Measurements from ENCODE around the gene FAM3B. TPM values are rescaled to one million over a fixed set of nuclear protein-coding genes. Genes with fewer than 3 reads are reported as not detected.

FAM3B gene
- polyA plus RNA-seq, 10 donors = 0.24 to 0.58 (median 0.36) TPM

- no peak for DNase-seq
Observed at GRCh38 chr21:41317458-41317857, 857 bp downstream of the FAM3B start.

DNA sequence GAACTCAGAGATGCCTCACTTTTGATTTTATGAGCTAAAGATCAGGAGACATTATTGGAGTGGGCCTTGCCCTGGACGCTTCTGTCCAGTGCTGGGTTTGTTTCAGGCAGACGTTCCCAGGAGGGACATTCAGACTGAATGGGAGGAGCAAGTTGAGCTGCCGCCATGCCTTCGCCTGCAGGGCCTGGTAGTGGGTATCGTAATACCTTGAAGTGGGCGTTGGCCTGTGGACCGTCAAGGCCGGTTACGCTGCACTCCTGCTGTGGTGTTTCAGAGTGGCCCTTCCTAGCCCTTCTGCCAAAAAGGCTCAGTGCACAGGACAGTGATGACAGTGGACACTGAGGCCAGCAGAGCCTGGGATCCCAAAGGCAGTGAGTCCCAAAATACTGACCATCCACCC, 1.6 kb downstream of the FAM3B start:
- DNase-seq = no peak

GRCh38 chr21:41319273-41319672, 2.7 kb downstream of the FAM3B start:
- DNase-seq = no peak

DNA sequence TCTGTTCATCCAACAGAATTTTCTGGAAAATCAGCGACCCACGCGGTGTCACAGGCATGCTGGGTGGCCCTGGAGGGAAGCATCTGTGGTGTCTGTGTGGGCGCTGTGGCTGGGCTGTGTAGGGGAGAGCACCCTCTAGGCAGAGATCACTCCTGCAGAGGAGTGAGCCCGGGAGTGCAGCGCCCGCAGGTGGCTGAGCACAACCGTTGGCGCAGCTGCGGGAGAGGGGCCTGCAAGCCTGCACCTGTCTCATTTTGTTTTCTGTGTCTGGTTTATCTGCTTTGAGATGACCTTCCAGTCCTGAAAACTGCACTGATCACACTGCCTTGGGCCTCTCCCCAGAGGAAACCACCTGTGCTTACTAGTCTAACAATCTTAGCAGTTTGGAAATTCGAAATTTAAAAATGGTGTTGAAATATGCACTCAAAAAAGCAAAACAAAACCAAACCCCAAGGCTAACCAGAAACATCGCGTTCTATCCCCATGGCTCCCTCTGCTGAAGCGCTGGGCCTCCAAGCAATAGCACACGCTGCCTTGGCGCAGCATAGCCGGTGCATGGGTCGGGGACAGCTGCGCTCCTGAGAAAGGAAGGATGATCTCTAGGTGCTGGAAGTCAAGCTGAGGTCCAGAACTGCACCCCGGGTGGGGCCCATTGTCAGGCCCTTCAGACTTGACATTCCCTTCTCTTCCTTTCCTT, 4.8 kb downstream of the FAM3B start:
- DNase-seq = no peak

DNA sequence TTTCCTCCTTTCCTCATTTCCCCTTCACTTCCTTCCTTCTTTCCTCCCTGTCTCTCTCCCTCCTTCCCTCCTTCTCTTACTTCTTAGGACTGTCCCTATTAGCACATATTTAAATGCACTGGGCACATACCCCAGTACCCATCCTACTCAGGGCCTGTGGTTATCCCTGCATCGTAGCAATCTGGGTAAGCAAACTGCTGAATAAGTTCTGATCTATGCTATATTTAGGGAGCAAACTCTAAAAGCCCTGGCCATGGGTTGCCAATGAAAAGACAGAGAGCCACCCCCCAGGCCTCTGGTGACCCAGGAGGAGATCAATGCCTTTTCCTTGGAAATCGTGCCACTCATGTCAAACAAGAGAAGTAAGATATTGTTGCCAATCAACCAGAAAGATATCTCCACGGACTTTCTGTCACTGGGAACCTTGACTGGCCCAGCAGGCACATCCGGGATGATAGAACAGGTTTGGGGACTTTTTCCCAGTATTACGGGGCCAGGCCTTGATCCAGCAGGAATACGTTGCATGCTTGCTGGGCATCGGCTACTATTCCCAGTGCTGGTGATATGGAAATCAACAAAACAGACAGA, 5.4 kb downstream of the FAM3B start:
- no peak for DNase-seq

DNA sequence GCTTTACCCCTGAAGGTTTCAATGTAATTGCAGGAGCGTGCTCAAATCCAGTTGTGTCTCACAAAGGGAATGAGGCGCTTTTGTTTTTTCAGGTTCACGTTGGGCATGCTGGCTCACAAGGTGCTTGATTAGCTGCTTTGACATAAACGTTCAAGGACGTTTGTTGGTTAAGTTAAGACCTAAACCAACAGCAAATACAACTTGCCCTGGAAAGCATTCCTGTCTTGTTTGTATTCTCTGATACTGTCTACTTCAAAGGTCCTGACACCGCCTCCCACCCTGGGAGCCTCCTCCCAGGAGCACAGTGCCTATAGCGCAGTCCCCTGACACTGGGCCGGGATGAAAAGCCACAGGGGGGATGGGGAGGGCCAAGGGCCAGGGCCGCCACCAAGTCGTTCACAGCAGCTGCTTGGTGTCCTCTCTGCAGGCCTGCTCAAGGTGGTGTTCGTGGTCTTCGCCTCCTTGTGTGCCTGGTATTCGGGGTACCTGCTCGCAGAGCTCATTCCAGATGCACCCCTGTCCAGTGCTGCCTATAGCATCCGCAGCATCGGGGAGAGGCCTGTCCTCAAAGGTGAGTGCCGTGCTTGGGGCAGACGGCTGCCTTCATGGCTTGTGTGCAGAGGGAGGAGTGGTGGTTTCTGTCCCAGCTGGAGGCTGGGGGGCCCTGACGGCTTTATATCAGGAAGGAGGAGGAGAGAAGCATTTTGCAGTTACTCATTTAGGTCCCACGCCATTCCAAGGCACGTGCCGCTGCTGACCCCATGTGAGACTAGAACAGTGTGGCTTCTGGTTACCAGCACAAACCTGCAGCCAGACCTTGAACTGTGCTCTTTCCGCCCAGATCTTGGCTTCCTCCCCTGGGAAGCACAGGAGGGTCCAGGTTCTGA, 6.1 kb downstream of the FAM3B start:
- no peak for DNase-seq

DNA sequence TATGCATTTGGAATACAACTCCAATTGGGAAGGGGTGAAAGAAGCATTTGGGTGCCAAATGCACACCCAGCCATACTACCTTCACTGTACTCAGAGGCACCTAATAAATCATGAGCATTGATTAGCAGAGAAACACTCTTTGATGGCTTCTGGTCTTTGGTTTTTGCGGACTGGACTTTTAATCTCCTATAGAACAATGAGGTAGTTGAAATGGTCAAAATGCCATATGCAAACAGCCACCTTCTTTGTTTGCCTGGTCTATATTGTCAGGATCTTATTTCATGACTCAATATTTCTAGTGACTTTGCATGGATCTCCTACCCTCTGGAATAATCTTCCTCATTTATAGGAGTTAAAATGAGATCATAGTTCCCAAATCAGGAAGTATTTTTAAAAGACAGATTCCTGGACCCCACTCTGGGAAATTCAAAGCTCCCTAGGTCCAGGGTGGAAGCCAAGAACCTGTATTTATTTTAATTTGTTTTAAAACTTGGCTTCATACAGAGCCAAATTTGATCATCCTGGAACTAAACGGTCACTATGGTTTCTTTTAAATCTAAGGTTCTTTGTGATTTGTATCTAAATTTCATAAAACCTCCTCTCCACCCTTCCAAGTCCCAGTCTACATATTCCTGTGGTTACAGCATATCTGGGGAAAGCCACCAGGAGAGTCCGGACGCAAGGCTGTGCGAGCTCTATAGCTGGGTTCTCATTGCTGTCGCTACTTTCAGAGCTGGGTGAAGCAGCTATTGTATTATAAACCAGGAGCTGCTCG, 8.7 kb downstream of the FAM3B start:
- peak in 2 of 3 donors; percentile 27 to 44 for DNase-seq

DNA sequence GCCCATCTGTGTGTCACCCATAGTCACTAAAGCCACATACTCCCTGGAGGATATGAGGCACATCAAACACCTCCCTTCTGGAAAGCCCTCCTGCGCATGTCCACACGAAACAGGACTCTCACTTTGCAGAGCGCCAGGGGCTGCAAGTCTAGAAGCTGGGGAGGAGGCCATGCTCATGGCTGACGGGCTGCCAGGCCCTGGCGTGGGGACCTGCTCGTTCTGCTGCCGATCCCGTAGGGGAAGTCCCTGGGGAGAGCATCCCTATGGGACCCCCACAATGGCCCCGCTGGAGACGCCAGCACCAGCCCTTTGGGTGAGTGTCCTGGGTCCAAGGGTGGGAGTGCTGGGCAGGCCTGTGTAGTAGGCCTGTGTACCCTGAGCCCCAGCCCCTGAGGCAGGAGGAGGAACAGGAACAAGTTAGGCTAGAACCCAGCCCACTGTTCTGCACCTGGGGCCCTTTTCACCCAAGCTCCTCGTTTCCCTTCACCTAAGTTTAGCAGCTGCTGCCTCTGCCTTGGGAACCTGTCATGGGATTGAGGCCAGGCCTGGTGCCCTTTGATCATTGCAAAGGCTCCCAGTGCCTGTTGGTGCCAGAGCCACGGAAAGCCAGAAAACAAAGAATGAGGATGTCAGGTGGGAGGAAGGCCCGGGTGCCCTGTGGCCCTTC, 9.9 kb downstream of the FAM3B start:
- DNase-seq = no peak

DNA sequence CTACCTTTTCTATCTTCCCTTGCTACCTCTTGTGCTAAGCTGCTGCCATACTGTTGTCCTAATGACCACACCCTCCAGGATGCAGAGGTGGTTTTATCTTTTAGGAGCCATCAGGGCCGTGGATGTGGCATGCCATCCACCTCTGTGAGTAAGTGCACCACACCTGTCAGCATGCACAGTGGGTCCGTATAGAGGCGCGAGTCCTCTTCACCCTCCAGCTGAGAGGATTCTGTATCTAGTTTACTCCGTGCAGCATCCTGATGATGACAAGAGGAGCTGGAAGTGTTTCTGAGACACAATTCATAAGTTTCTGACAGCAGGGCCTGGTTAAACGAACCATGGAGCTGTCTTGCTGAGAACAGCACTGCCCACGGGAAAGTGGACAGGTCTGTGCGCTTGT, 11.2 kb downstream of the FAM3B start:
- DNase-seq = no peak

- DNase-seq = no peak
Observed at GRCh38 chr21:41328660-41329607, 12.3 kb downstream of the FAM3B start.

DNA sequence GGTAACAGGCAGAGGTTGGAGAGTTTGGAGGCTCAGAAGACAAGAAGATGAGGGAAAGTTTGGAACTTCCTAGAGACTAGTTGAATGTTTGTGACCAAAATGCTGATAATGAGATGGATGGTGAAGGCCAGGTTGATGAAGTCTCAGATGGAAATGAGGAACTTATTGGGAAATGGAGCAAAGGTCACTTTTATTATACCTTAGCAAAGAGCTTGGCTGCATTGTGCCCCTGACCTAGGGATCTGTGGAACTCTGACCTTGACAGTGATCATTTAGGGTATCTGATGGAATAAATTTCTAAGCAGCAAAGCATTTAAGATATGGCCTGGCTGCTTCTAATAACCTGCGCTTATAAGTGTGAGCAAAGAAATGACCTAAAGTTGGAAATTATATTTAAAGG, 17.2 kb downstream of the FAM3B start:
- DNase-seq = no peak

GRCh38 chr21:41337515-41337914, 20.9 kb downstream of the FAM3B start:
- DNase-seq = no peak

GRCh38 chr21:41338455-41338854, 21.9 kb downstream of the FAM3B start:
- DNase-seq = no peak

GRCh38 chr21:41342035-41342434, 25.4 kb downstream of the FAM3B start:
- DNase-seq = no peak

- no peak for DNase-seq
Observed at GRCh38 chr21:41344146-41344545, 27.5 kb downstream of the FAM3B start.

- no peak for DNase-seq
Observed at GRCh38 chr21:41345356-41345755, 28.8 kb downstream of the FAM3B start.

- no peak for DNase-seq
Observed at GRCh38 chr21:41345934-41346685, 29.5 kb downstream of the FAM3B start.

GRCh38 chr21:41346758-41347157, 30.2 kb downstream of the FAM3B start:
- no peak for DNase-seq

GRCh38 chr21:41348434-41348833, 31.8 kb downstream of the FAM3B start:
- DNase-seq = no peak

DNA sequence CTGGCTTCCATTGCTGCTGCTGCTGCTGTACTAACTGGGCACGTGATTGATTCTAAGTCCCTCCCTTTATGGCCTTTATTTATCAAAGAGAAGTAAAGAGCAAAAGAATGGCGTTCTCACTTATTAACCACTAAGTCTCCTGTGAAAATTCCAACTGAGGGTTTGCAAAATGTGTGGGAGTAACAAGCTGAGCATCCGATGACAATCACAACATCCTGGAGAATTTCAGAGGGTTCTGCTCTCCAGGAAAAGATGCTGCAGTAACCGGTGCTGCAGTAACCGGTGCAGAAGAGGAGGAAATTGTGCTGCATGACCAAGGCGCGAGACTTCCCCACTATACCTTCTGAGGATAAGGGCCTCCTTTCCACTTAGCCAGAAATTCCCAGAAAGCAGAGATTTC, 32.5 kb downstream of the FAM3B start:
- DNase-seq = no peak
